ENCODE data around the gene UBAP1L.
"Not testable (repeated sequence)": the region's sequence is repeated elsewhere in the genome, so short reads cannot be mapped to it uniquely, and the experiment has no call there.

The UBAP1L gene

GRCh38 chr15:65099801-65100200 lies 15.2 kb downstream of the UBAP1L start:
- not testable (repeated sequence) for DNase-seq (ENCODE audit: low spot score)

GRCh38 chr15:65099336-65099735 lies 15.7 kb downstream of the UBAP1L start:
- no peak for DNase-seq (ENCODE audit: low spot score)

GRCh38 chr15:65097651-65098263 lies 17.2 kb downstream of the UBAP1L start:
- no peak for DNase-seq (ENCODE audit: low spot score)

GRCh38 chr15:65096481-65097385 lies 18.3 kb downstream of the UBAP1L start:
- peak; percentile 90 for DNase-seq (ENCODE audit: low spot score)

- DNase-seq (ENCODE audit: low spot score), result no peak
Measured at GRCh38 chr15:65095747-65096104, 19.3 kb downstream of the UBAP1L start.

- DNase-seq (ENCODE audit: low spot score), result no peak
Measured at GRCh38 chr15:65095011-65095746, 19.8 kb downstream of the UBAP1L start.

GRCh38 chr15:65094294-65094995 lies 20.6 kb downstream of the UBAP1L start:
- no peak for DNase-seq (ENCODE audit: low spot score)

- DNase-seq (ENCODE audit: low spot score), result not testable (repeated sequence)
Measured at GRCh38 chr15:65093793-65094170, 21.2 kb downstream of the UBAP1L start.

GRCh38 chr15:65092911-65093792 lies 21.8 kb downstream of the UBAP1L start:
- no peak for DNase-seq (ENCODE audit: low spot score)

GRCh38 chr15:65091946-65092770 lies 22.8 kb downstream of the UBAP1L start:
- no peak for DNase-seq (ENCODE audit: low spot score)

- DNase-seq (ENCODE audit: low spot score), result no peak
Measured at GRCh38 chr15:65089206-65089824, 25.7 kb downstream of the UBAP1L start.

- no peak for DNase-seq (ENCODE audit: low spot score)
Measured at GRCh38 chr15:65088643-65089021, 26.4 kb downstream of the UBAP1L start.

- DNase-seq (ENCODE audit: low spot score), result peak; percentile 39
Measured at GRCh38 chr15:65087873-65088642, 26.9 kb downstream of the UBAP1L start.

- DNase-seq (ENCODE audit: low spot score), result no peak
Measured at GRCh38 chr15:65087411-65087810, 27.6 kb downstream of the UBAP1L start.

- DNase-seq (ENCODE audit: low spot score), result no peak
Measured at GRCh38 chr15:65086680-65087111, 28.3 kb downstream of the UBAP1L start.

- peak; percentile 66 for DNase-seq (ENCODE audit: low spot score)
Measured at GRCh38 chr15:65085990-65086679, 28.9 kb downstream of the UBAP1L start.

- no peak for DNase-seq (ENCODE audit: low spot score)
Measured at GRCh38 chr15:65085207-65085753, 29.7 kb downstream of the UBAP1L start.
